Peyer's patch (tissue), 4 donors: ENCODE measurements around the gene VPREB3.

ENCODE experiments used
- CTCF ChIP-seq, 6 experiments: fragments of 450-650 bp in 4 of 6; fragments of 200-600 bp in 2 of 6; sonication (generic) in 1 of 6; IDR thresholded peaks; one replicate each; pipeline ENCODE4 v1.5.1; 2017 to 2019; ENCODE audit warnings: antibody characterized with exemption in 6 of 6, mild to moderate bottlenecking in 3 of 6, moderate library complexity in 1 of 6
- POLR2A ChIP-seq, 2 donors: fragments of 450-650 bp; IDR thresholded peaks; one replicate each; pipeline ENCODE4 v1.5.1; 2017; ENCODE audit warnings: antibody characterized with exemption in 2 of 2, mild to moderate bottlenecking in 2 of 2, moderate library complexity in 2 of 2

GRCh38 chr22:23773483-23774113 lies 19.4 kb upstream of the VPREB3 start:
- TF ChIP-seq CTCF (IDR thresholded peaks at IDR 0.05) (no peak), POLR2A (IDR thresholded peaks at IDR 0.05) (no peak)
